ENCODE results near the gene NMT1. TPM values are rescaled to one million over a fixed set of nuclear protein-coding genes. Genes with fewer than 3 reads are reported as not detected.

NMT1 gene
- total and polyA plus RNA-seq, 2 of the 13 experiments (the other 11 are each of a cell fraction or from before 2014, with no cell fraction given): 75.7 to 142 TPM

- ChIA-PET POLR2A (interaction anchor here (2.0 to 7.1 kb wide), 2 partner anchors 11 to 22 kb away, joined by 8 to 217 read pairs; partner anchors contain the start of genes HEXIM1 and HEXIM2), CTCF (ENCODE audit: low intra/inter-chr PET ratio, low total read pairs) (interaction anchor here (0.9 kb wide), 1 partner anchor 59 kb away, joined by 3 read pairs; no protein-coding TSS in a partner anchor)
- ATAC-seq (no peak), FAIRE-seq (no peak), DNase-seq (ENCODE audit: low spot score) (no peak)
- Histone ChIP-seq H3K4me3 (replicated peaks in 1 of 3; ENCODE audit: insufficient read depth in 1 of 3, low read depth in 2 of 3, low read length in 3 of 3) (no peak overlapping the region), H4K20me1 (ENCODE audit: insufficient read depth, low read length) (no peaks in the 10 kb centered on the region), H3K27ac (ENCODE audit: extremely low read length, insufficient read depth, low read length) (no peak overlapping the region), H3K36me3 (replicated peaks in 1 of 2; ENCODE audit: control insufficient read depth in 1 of 2, insufficient read depth in 2 of 2, low read length in 2 of 2) (peaks cover 2 to 5% of the 10 kb centered on the region in 2 experiments; a peak in 4 of 5 replicates), H2AFZ (ENCODE audit: low read length) (no peak overlapping the region), H3K4me1 (ENCODE audit: insufficient read depth, low read length) (peaks cover 23% of the 10 kb centered on the region), H3K27me3 (ENCODE audit: control insufficient read depth in 1 of 2, insufficient read depth in 2 of 2, low read length in 2 of 2) (no peaks in the 10 kb centered on the region), H3K9ac (ENCODE audit: insufficient read depth, low read depth, low read length) (no peak overlapping the region), H3K4me2 (ENCODE audit: low read depth, low read length) (no peak overlapping the region), H3K9me3 (ENCODE audit: low read length) (no peaks in the 10 kb centered on the region), H3K79me2 (ENCODE audit: insufficient read depth, low read length) (peaks cover 16% of the 10 kb centered on the region)
- intact Hi-C loops (cut with micrococcal nuclease; ENCODE audit: unreplicated experiment) (loop anchor here (5.0 kb wide), 1 partner anchor 93 kb away; no protein-coding TSS in a partner anchor), in situ Hi-C loops (cut with HindIII; ENCODE audit: extremely low pct_ligation_motif_present, low pct_unique_long_range_greater_than_20kb) (loop anchor here (10.0 kb wide), 1 partner anchor 236 kb away; no protein-coding TSS in a partner anchor)
- 96% methylated on average over 14 of the region's 14 CpGs for WGBS (ENCODE audit: low lambda C conversion rate)
- BruUV-seq (replicated peaks): no TSS peak
- TF ChIP-seq RBFOX2 (IDR thresholded peaks at IDR 0.05; ENCODE audit: low read depth, low read length): peak; percentile 47
- TF ChIP-seq ZSCAN25 (CRISPR knock-in tag; IDR thresholded peaks at IDR 0.05): no peak
- peak; percentile 11 for TF ChIP-seq RBM22 (optimal IDR thresholded peaks at IDR 0.05; ENCODE audit: low read length)
- TF ChIP-seq AGO2 (optimal IDR thresholded peaks at IDR 0.05; ENCODE audit: low read depth, low read length): peak; percentile 47
- no peak for TF ChIP-seq ZNF512B (CRISPR knock-in tag; IDR thresholded peaks at IDR 0.05; ENCODE audit: borderline replicate concordance)
Observed at GRCh38 chr17:45138911-45139532, 77.9 kb downstream of the NMT1 start.

All from HepG2 (cell line).